Left ventricle myocardium inferior (tissue), 1 donor: ENCODE measurements around the gene ADAMTSL5. TPM values are rescaled to one million over a fixed set of nuclear protein-coding genes. Genes with fewer than 3 reads are reported as not detected.

Experiments
- DNase-seq: peaks from one replicate; pipeline ENCODE4 v3.0.0-alpha.2; 2020
- H3K27ac ChIP-seq: fragments of 200-600 bp; replicated peaks from 2 replicates; pipeline ENCODE4 v1.8.0; 2021
- H3K27me3 ChIP-seq: fragments of 200-600 bp; 2 replicates; pipeline ENCODE4 v1.8.0; 2021; ENCODE audit warnings: low read depth
- H3K36me3 ChIP-seq: fragments of 200-600 bp; 2 replicates; pipeline ENCODE4 v1.8.0; 2021
- H3K4me1 ChIP-seq: fragments of 200-600 bp; 2 replicates; pipeline ENCODE4 v1.8.0; 2021
- H3K4me3 ChIP-seq: fragments of 200-600 bp; 2 replicates; pipeline ENCODE4 v1.8.0; 2021; ENCODE audit warnings: mild to moderate bottlenecking, moderate library complexity
- H3K9me3 ChIP-seq: fragments of 200-600 bp; replicated peaks from 2 replicates; pipeline ENCODE4 v1.8.0; 2021
- intact Hi-C: fragments of 100-400 bp; cut with micrococcal nuclease; formaldehyde crosslinking; loops from one replicate; pipeline ENCODE4 v1.11.0; 2022
- total RNA-seq: library from RNA; stranded (reverse); fragmentation: NEBNext Ultra II Directional; extraction: Animal tissue kit (Norgen Biotek cat#: 25700); gene quantifications from one replicate; pipeline ENCODE4 v1.2.1, GENCODE V29; 2021
- TF ChIP-seq, protein P1 (sequence below): fragments of 200-600 bp; IDR thresholded peaks from 2 replicates; pipeline ENCODE4 v1.8.0; 2021; ENCODE audit warnings: antibody characterized with exemption, mild to moderate bottlenecking, borderline replicate concordance
- donor health status: DM: no; HTN: yes; CAD: no; lungs with severe emphysema.

The ADAMTSL5 gene
- total RNA-seq, 1 donor from 2014 or later = 36.8 TPM

- Histone ChIP-seq H3K27me3 (peaks cover 53% of the 10 kb centered on the region), H3K36me3 (peaks cover 4% of the 10 kb centered on the region), H3K9me3 (no peaks in the 10 kb centered on the region), H3K4me1 (peaks cover 64% of the 10 kb centered on the region), H3K4me3 (no peak overlapping the region), H3K27ac (no peak overlapping the region)
- intact Hi-C loops = no loop called here
- no peak for DNase-seq
- TF ChIP-seq, protein P1, sequence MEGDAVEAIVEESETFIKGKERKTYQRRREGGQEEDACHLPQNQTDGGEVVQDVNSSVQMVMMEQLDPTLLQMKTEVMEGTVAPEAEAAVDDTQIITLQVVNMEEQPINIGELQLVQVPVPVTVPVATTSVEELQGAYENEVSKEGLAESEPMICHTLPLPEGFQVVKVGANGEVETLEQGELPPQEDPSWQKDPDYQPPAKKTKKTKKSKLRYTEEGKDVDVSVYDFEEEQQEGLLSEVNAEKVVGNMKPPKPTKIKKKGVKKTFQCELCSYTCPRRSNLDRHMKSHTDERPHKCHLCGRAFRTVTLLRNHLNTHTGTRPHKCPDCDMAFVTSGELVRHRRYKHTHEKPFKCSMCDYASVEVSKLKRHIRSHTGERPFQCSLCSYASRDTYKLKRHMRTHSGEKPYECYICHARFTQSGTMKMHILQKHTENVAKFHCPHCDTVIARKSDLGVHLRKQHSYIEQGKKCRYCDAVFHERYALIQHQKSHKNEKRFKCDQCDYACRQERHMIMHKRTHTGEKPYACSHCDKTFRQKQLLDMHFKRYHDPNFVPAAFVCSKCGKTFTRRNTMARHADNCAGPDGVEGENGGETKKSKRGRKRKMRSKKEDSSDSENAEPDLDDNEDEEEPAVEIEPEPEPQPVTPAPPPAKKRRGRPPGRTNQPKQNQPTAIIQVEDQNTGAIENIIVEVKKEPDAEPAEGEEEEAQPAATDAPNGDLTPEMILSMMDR = no peak
Measured at GRCh38 chr19:1472231-1473084, 40.4 kb downstream of the ADAMTSL5 start.

GRCh38 chr19:1471515-1472160, 41.2 kb downstream of the ADAMTSL5 start:
- Histone ChIP-seq H3K27ac (no peak overlapping the region), H3K4me1 (peaks cover 71% of the 10 kb centered on the region), H3K4me3 (peak overlapping the region; percentile 75), H3K9me3 (no peaks in the 10 kb centered on the region), H3K36me3 (peaks cover 4% of the 10 kb centered on the region), H3K27me3 (peaks cover 61% of the 10 kb centered on the region)
- intact Hi-C loops = no loop called here
- DNase-seq = no peak
- TF ChIP-seq, protein P1 = no peak

GRCh38 chr19:1471010-1471514, 41.8 kb downstream of the ADAMTSL5 start:
- Histone ChIP-seq H3K36me3 (peaks cover under 1% of the 10 kb centered on the region), H3K4me1 (peaks cover 76% of the 10 kb centered on the region), H3K4me3 (peak overlapping the region; percentile 75), H3K9me3 (no peaks in the 10 kb centered on the region), H3K27me3 (peaks cover 67% of the 10 kb centered on the region), H3K27ac (no peak overlapping the region)
- TF ChIP-seq, protein P1 = no peak
- DNase-seq = no peak
- intact Hi-C loops = no loop called here

DNA sequence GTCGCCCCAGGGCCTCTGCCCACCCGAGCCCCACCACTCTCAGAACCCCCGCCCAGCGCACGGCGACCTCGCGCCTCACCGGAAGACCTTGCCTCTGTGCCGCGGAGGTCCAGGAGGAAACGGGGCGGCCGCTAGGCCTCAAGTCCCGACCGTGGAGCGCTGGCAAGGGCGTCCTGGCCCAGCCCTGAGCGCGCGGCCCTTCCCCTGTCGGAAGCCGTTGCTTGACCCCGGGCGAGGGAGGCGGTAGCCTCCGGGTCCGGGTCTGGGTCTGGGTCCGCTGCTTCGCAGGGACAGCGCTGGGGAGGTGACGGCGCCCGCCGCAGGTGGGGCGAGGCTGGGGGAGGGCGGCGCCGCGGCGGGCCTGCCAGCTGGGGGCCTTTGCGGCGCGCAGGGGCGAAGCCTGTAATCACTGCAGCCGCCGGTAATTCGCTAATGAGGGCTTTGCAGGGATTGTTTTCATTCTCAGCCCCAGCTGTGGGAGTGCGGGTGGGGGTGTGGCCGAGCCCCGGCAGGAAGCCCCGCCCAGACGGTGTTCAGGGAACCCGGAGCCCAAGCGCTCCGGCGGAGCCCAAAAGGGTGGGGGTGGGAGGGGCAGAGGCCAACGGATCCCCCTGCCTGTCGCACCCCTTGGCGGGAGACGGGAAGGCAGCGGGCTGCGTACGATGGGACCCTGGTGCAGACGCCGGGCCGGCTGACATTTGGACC, 42.4 kb downstream of the ADAMTSL5 start:
- DNase-seq = peak; percentile 51

DNA sequence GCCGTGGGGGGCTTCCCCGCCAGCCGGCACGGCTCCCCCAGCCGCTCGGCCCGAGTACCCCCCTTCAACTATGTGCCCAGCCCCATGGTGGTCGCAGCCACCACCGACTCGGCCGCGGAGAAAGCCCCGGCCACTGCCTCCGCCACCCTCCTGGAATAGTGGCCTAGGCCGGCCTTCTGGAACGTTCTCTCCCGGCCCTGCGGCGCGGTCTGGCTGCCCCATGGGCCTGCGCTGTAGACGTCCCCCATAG, 42.8 kb downstream of the ADAMTSL5 start:
- TF ChIP-seq, protein P1 = no peak
- intact Hi-C loops = no loop called here
- DNase-seq = no peak
- H3K4me3 ChIP-seq = peak overlapping the region; percentile 75
- peak overlapping the region; percentile 38 for H3K27ac ChIP-seq
- no peaks in the 10 kb centered on the region for H3K9me3 ChIP-seq
- H3K36me3 ChIP-seq = no peaks in the 10 kb centered on the region
- H3K4me1 ChIP-seq = peaks cover 86% of the 10 kb centered on the region
- H3K27me3 ChIP-seq = peaks cover 78% of the 10 kb centered on the region

More for the DNA sequence above, 42.4 kb downstream of the ADAMTSL5 start:
- peak overlapping the region; percentile 38 for H3K27ac ChIP-seq
- TF ChIP-seq, protein P1 = no peak
- H3K27me3 ChIP-seq = peaks cover 73% of the 10 kb centered on the region
- intact Hi-C loops = no loop called here
- no peaks in the 10 kb centered on the region for H3K9me3 ChIP-seq
- H3K36me3 ChIP-seq = no peaks in the 10 kb centered on the region
- peak overlapping the region; percentile 75 for H3K4me3 ChIP-seq
- peaks cover 82% of the 10 kb centered on the region for H3K4me1 ChIP-seq
